Keratinocyte (primary cell): ENCODE measurements around the gene PCDHGA6. TPM values are rescaled to one million over a fixed set of nuclear protein-coding genes. Genes with fewer than 3 reads are reported as not detected.

Source experiments
- DNase-seq: peaks from one replicate; pipeline ENCODE4 v3.0.0-alpha.2; 2011; ENCODE audit warnings: low read depth, missing footprints, low spot score
- FAIRE-seq: peaks from 2 replicates; lab custom pipeline; 2011; peaks lifted over from hg19 to GRCh38; lab: Jason Lieb, UNC
- H2AFZ ChIP-seq: 2 replicates; pipeline ENCODE4 v1.6.0; 2012; ENCODE audit warnings: low read length, control low read depth, inconsistent platforms; ENCODE audit not compliant: control insufficient read depth
- H3K27ac ChIP-seq: 2 replicates; pipeline ENCODE4 v1.5.1; 2011; ENCODE audit warnings: low read length; ENCODE audit not compliant: control insufficient read depth, insufficient read depth
- H3K27me3 ChIP-seq: 3 replicates; pipeline ENCODE4 v1.6.0; 2011; ENCODE audit warnings: low read length; ENCODE audit not compliant: control insufficient read depth, insufficient read depth; ENCODE audit errors: extremely low read depth
- H3K36me3 ChIP-seq, 2 experiments: 2 replicates in 1 of 2; 3 replicates in 1 of 2; pipeline ENCODE4 v1.5.1; 2011; ENCODE audit warnings: low read length in 2 of 2, mild to moderate bottlenecking in 1 of 2; ENCODE audit not compliant: control insufficient read depth in 2 of 2, insufficient read depth in 2 of 2; ENCODE audit errors: extremely low read depth in 1 of 2
- H3K4me1 ChIP-seq: 3 replicates; pipeline ENCODE4 v1.5.1; 2011; ENCODE audit warnings: low read length; ENCODE audit not compliant: control insufficient read depth, insufficient read depth; ENCODE audit errors: extremely low read depth
- H3K4me2 ChIP-seq: 3 replicates; pipeline ENCODE4 v1.6.0; 2011; ENCODE audit warnings: low read depth, low read length; ENCODE audit not compliant: control insufficient read depth, insufficient read depth; ENCODE audit errors: extremely low read depth
- H3K4me3 ChIP-seq, 3 experiments: fragments of 200-600 bp in 1 of 3; sonication (generic) in 1 of 3; 2 replicates in 2 of 3; 3 replicates in 1 of 3; pipeline ENCODE4 v1.5.1; 2011 to 2016; ENCODE audit warnings: low read length in 3 of 3, mild to moderate bottlenecking in 3 of 3, control low read depth in 2 of 3, inconsistent platforms in 1 of 3, low read depth in 1 of 3, mixed read lengths in 1 of 3, mixed run types in 1 of 3, moderate library complexity in 1 of 3; ENCODE audit not compliant: control insufficient read depth in 2 of 3, insufficient read depth in 2 of 3; ENCODE audit errors: extremely low read depth in 1 of 3
- H3K79me2 ChIP-seq: 2 replicates; pipeline ENCODE4 v1.6.0; 2012; ENCODE audit warnings: low read length; ENCODE audit not compliant: control insufficient read depth, insufficient read depth
- H3K9ac ChIP-seq: 3 replicates; pipeline ENCODE4 v1.6.0; 2011; ENCODE audit warnings: low read length; ENCODE audit not compliant: control insufficient read depth, insufficient read depth; ENCODE audit errors: extremely low read depth
- H3K9me1 ChIP-seq: 3 replicates; pipeline ENCODE4 v1.6.0; 2011; ENCODE audit warnings: low read length; ENCODE audit not compliant: control insufficient read depth, insufficient read depth; ENCODE audit errors: extremely low read depth
- H3K9me3 ChIP-seq: 2 replicates; pipeline ENCODE4 v1.5.1; 2012; ENCODE audit warnings: low read depth, low read length; ENCODE audit not compliant: control insufficient read depth
- H4K20me1 ChIP-seq: 3 replicates; pipeline ENCODE4 v1.6.0; 2011; ENCODE audit warnings: low read length; ENCODE audit not compliant: control insufficient read depth, insufficient read depth; ENCODE audit errors: extremely low read depth
- EZH2 ChIP-seq: IDR thresholded peaks from one replicate; pipeline ENCODE4 v1.6.1; 2012; ENCODE audit warnings: inconsistent platforms, mild to moderate bottlenecking, low read length, moderate library complexity
- dilution Hi-C: fragments of 300-500 bp; cut with MboI; formaldehyde crosslinking; loops from one replicate; pipeline ENCODE4 v1.7.0; 2020; ENCODE audit warnings: low sequenced_read_pairs; ENCODE audit not compliant: extremely low pct_ligation_motif_present
- polyA plus RNA-seq, 5 experiments: library from polyadenylated mRNA; depleted of rRNA in 3 of 5; stranded (reverse) in 3 of 5; stranded (forward) in 1 of 5; unstranded in 1 of 5; fragments of >200 nt; gene quantifications; 1 replicate in 1 of 5; 2 replicates in 3 of 5; 3 replicates in 1 of 5; pipeline versions ENCODE4 v1.2.1 to v1.2.3, GENCODE V29; 2011 to 2012; ENCODE audit warnings: missing spikeins in 2 of 5, low read depth in 1 of 5, low replicate concordance in 1 of 5
- TF ChIP-seq, protein P1 (sequence below), 3 experiments: IDR thresholded peaks in 1 of 3; conservative IDR thresholded peaks in 1 of 3; optimal IDR thresholded peaks in 1 of 3; 2 replicates in 2 of 3; 3 replicates in 1 of 3; pipeline versions ENCODE3 to v1.5.1; 2011; ENCODE audit warnings: low read length in 3 of 3, mild to moderate bottlenecking in 3 of 3, moderate library complexity in 2 of 3, control low read depth in 1 of 3, inconsistent platforms in 1 of 3; ENCODE audit not compliant: insufficient read depth in 2 of 3; ENCODE audit errors: extremely low read depth in 1 of 3

PCDHGA6 gene
- polyA plus RNA-seq, 1 donor (not counting 4 experiments of a cell fraction or from before 2014, with no cell fraction given), result 0.16 TPM

GRCh38 chr5:141349917-141350619, 23.6 kb upstream of the PCDHGA6 start, which contains the start of gene PCDHGB1:
Gene PCDHGB1 (plus strand): TSS chr5:141350099. CDS start chr5:141350261, 162 bp downstream.
- H3K9me3 ChIP-seq, result peaks cover 6% of the 10 kb centered on the region

GRCh38 chr5:141351591-141351990, 22.1 kb upstream of the PCDHGA6 start:
- H3K9ac ChIP-seq, result no peak overlapping the region
- H3K9me3 ChIP-seq, result peaks cover 3% of the 10 kb centered on the region
- no peaks in the 10 kb centered on the region for H4K20me1 ChIP-seq
- no peaks in the 10 kb centered on the region for H3K27me3 ChIP-seq
- no peaks in the 10 kb centered on the region for H3K4me1 ChIP-seq
- H3K4me2 ChIP-seq, result no peak overlapping the region
- no peak for FAIRE-seq
- no peaks in the 10 kb centered on the region for H3K9me1 ChIP-seq
- H2AFZ ChIP-seq, result no peak overlapping the region
- H3K79me2 ChIP-seq, result no peaks in the 10 kb centered on the region
- no peak for DNase-seq
- TF ChIP-seq, protein P1, sequence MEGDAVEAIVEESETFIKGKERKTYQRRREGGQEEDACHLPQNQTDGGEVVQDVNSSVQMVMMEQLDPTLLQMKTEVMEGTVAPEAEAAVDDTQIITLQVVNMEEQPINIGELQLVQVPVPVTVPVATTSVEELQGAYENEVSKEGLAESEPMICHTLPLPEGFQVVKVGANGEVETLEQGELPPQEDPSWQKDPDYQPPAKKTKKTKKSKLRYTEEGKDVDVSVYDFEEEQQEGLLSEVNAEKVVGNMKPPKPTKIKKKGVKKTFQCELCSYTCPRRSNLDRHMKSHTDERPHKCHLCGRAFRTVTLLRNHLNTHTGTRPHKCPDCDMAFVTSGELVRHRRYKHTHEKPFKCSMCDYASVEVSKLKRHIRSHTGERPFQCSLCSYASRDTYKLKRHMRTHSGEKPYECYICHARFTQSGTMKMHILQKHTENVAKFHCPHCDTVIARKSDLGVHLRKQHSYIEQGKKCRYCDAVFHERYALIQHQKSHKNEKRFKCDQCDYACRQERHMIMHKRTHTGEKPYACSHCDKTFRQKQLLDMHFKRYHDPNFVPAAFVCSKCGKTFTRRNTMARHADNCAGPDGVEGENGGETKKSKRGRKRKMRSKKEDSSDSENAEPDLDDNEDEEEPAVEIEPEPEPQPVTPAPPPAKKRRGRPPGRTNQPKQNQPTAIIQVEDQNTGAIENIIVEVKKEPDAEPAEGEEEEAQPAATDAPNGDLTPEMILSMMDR (optimal IDR thresholded peaks at IDR 0.05 in 1 of 3, IDR thresholded peaks at IDR 0.05 in 1 of 3, conservative IDR thresholded peaks at IDR 0.05 in 1 of 3; ENCODE audit: extremely low read depth in 1 of 3, insufficient read depth in 2 of 3, low read length in 3 of 3), result no peak
- no peak for TF ChIP-seq EZH2
- H3K4me3 ChIP-seq, result no peak overlapping the region
- no peaks in the 10 kb centered on the region for H3K36me3 ChIP-seq
- no peak overlapping the region for H3K27ac ChIP-seq
- dilution Hi-C loops, result no loop called here

More at GRCh38 chr5:141349917-141350619, 23.6 kb upstream of the PCDHGA6 start, which contains the start of gene PCDHGB1:
- Histone ChIP-seq H3K9me1 (no peaks in the 10 kb centered on the region), H3K4me2 (no peak within 1 kb of the TSS), H2AFZ (no peak within 1 kb of the TSS), H3K9ac (no peak within 1 kb of the TSS), H3K79me2 (no peaks in the 10 kb centered on the region), H4K20me1 (no peaks in the 10 kb centered on the region), H3K27me3 (no peaks in the 10 kb centered on the region), H3K4me3 (peak within 1 kb of the TSS in 1 of 3 experiments; percentile 14), H3K4me1 (no peaks in the 10 kb centered on the region), H3K36me3 (no peaks in the 10 kb centered on the region), H3K27ac (no peak within 1 kb of the TSS)
- DNase-seq (no peak), FAIRE-seq (no peak)
- dilution Hi-C loops, result no loop called here
- TF ChIP-seq, protein P1 (optimal IDR thresholded peaks at IDR 0.05 in 1 of 3, IDR thresholded peaks at IDR 0.05 in 1 of 3, conservative IDR thresholded peaks at IDR 0.05 in 1 of 3; ENCODE audit: extremely low read depth in 1 of 3, insufficient read depth in 2 of 3, low read length in 3 of 3), result peak; percentile 35 to 53 (median 48)
- TF ChIP-seq EZH2, result no peak
